ENCODE measurements around the gene UBTD1.
"Not testable (repeated sequence)": the region's sequence is repeated elsewhere in the genome, so short reads cannot be mapped to it uniquely, and the experiment has no call there.

UBTD1 gene

DNA sequence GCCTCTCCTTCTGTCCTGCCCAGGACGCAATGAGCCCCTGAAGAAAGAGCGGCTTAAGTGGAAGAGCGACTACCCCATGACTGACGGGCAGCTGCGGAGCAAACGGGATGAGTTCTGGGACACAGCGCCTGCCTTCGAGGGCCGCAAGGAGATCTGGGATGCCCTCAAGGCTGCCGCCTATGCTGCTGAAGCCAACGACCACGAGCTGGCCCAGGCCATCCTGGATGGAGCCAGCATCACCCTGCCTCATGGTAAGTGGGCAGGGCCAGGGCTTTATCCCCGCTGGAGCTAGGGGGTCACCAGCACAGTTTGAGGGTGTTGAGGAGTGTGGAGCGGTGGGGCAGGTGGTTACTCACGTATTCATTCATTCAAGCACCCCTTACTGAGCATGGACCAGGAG lies 69.2 kb downstream of the UBTD1 start:
- DNase-seq = no peak

DNA sequence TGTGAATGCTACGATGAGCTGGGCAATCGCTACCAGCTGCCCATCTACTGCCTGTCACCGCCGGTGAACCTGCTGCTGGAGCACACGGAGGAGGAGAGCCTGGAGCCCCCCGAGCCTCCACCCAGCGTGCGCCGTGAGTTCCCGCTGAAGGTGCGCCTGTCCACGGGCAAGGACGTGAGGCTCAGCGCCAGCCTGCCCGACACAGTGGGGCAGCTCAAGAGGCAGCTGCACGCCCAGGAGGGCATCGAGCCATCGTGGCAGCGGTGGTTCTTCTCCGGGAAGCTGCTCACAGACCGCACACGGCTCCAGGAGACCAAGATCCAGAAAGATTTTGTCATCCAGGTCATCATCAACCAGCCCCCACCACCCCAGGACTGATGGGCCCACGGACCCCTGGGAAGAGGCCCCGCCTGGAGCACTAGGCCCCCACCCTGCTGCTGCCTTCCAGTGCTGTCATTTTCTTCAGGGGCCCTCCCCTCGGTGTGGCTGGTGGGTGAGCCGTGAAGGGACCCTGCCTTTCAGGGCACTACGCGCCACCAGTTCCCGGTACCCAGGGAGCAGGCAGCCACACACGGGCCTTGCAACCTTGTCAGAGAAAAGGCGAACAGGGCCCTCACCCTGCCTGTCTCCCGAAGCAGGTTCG lies 71.5 kb downstream of the UBTD1 start:
- DNase-seq = no peak

DNA sequence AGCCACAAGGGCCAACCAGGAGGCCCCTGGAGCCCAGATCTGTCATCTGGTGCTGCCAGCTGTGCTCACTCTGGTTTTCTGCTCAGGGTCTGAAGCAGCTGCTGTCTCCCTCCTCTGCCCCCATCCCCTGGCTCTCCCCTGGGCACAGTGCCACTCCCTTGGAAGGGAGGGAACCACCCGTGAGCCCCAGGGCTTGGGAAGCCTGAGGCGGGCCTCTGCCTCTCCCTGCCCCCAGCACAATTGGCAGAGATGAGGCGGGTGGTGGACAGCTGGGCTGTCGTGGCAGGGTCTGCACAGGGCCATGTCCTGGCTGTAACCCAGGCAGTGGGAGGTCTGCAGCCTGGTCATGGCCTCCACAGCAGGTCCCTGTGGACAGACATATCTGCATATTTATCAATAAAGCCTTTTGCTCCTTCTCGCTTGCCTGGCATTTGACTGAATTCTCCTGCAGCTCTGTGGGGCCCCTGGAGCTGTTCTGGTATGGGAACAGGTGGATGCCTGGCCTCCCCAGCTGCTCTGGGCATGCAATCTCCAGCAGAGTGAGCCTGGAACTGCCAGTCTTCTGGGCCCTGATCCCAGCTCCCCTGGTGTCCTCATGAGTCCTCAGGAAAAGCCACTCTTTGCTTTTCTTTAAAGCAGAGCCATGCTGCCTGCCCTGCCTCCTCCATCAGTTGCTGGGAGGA lies 72.2 kb downstream of the UBTD1 start:
- no peak for DNase-seq

DNA sequence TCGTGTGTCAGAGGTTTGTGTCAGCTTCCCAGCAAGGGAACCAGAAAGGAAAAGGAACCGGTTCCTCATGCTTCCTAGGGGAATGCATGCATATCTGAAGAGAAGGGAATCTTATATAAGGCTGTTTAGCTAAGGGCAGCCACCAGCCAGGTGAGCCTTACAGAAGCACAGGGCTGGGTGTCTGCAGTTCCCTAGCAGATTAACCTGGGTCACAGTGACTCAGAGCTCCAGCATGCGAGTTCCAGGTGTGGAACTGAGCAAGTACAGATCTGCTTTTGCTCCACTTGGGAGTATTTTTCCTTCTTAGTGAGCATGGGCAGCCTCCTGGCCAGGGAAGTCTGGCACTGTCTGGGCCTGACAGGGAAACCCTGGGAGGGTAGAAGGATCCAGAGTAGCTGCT lies 72.9 kb downstream of the UBTD1 start:
- DNase-seq = no peak

DNA sequence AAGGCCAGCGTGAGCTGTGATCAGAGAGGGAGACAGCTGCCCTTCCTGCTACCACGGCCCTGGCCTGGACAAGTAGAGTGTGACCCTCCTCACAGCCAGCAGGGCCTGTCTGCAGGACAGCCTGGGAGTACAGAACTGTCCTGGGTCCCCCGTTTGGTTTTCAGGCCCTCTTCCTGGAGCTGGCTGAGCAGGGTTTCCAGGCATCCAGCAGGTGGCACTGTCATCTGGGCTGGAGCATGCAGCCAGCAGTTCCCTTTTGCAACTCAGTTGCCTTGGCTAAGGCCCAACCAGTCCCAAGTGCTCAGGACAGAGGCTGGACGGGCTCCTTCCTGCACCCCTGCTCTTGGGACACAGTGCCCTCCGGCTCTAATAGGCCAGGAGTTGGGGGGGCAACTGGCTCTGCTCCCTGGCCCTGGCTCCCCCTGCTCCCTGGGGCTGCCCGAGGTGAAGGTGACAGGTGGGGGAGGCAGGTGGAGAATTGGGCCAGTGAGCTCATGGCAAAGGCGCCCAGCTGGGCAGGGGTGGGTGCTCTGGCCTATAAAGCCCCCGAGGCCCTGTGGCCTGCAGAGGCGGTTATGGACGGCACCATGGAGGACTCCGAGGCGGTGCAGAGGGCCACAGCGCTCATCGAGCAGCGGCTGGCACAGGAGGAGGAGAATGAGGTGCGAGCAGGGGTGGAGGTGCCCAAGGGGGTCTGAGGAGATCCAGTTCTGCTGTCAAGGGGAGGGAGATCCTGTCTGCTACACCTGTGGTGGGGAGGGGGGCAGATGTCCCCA lies 73.7 kb downstream of the UBTD1 start, which contains the start of gene ANKRD2:
Gene ANKRD2 (plus strand): TSS at position 566 of the 776 bp plus-strand sequence. CDS start 10 bp downstream, at position 576.
- DNase-seq = peak; percentile 46

DNA sequence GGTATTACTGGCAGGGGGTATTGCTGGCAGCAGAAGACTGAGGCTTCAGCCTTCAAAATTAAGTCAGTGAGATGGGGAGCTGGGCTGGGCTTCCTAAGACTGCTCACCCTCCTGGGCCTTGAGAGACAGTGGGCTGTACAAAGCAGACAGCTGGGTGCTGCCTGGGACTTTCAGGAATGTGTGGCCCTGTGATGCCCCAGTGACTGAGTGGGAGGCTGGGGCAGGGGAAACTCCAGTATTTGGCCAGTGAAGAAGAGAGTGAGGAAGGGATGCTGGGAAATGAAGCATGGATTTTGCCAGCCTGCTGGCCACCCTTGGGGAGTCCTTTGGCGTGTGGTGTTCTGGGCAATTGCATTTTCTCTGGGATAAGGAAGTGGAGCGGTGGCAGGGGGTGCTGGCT lies 74.3 kb downstream of the UBTD1 start:
- no peak for DNase-seq

DNA sequence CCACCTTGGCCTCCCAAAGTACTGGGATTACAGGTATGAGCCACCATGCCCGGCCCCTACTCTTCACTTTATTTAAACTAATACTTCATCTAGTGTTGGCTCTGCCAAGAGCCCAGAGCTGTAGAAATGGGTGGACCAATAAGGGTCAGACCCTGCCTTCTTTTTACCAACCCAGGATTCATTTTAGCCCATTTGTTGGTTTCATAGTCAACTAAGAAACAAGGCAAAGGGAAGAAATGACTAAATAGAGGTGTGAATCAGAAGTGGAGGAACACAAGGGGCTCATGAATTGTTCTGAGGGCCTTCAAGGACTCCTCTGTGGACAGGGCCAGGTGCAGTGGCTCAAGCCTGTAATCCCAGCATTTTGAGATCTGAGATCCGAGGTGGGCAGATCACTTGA lies 74.9 kb downstream of the UBTD1 start:
- no peak for DNase-seq

DNA sequence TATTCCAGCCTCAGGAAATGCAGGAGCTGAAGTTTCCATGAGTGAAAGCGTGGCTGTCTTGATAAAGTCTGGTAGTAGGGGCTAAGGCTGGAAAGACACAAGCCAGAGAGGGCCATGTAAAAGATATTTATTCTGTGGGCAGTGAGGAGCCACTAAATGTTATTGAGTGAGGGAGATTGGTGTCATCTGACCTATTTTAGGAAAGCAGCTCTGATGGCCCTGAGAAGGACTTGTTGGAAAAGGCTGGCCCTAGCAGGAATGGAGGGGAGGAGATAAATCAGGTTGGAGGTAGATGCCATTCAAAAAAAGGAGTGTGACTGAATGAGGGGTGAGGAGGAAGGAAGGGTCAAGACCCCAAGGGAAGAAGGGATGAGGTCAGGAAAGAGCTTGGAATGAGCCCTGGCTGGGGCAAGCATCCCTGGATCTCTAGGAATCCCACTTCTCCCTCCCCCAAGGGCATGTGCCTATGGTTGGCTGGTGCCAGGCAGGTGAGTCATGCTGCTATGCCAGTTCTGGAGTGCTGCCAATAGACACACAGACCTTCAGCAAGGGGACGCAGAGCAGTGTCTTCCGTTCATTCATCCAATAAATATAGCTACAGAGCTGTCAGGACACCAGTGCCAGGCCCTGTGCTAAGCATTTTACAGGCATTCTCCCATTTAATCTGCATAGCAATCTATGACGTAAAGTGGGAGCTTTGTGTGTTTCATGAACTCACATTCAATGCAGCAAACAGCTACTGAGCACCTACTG lies 75.8 kb downstream of the UBTD1 start:
- DNase-seq = no peak

DNA sequence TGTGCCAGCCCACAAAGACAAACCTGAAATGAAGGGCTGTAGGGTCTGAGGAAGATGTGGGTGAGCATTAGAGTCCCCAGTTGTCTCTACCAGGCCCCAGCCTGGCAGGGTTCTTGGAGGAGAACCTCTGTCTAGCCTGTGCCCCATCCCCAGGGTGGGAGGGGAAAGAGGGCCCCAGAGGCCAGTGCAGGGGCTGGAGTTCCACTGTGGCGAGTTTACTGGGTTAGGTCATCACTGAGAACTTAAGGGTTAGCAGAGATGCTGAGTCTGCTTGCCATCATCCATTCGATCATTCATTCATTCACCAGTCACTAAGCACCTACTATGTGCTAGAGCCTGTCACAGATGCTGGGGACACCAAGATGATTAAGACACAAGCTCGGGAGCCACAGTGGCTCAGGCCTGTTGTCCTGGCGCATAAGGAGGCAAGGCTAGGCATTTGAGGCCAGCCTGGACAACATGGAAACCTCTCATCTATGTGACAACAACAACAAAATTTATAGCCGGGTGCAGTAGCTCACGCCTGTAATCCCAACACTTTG lies 76.5 kb downstream of the UBTD1 start:
- no peak for DNase-seq

DNA sequence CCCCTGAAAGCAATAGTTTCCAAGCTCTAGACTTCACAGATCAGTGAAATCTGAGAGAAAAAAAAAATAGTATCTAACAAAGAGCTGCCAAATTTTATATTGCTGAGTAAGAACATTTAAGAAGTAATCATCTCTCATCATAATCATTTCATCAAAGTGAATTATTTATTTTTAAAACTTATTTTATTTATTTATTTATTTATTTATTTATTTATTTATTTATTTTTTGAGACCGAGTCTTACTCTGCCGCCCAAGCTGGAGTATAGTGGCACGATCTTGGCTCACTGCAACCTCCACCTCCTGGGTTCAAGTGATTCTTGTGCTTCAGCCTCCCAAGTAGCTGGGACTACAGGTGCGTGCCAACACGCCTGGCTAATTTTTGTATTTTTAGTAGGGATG lies 77.8 kb downstream of the UBTD1 start:
- DNase-seq = not testable (repeated sequence)

DNA sequence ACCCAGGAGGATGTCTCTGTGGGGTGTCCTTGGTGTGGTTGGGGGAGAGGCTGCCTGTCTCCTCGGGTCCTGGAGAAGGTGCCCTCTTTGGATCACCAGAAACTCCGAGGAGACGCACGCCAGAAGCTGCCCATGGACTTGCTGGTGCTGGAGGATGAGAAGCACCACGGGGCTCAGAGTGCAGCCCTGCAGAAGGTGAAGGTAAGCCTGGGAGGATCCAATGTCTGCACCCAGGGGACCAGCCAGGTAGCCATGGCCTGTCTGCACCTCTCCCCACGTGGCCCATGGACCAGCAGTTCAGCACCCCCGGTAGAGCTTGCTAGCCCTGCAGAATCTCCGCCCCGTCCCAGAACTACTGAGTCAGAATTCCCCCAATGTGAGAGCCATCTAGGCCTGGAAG lies 79.0 kb downstream of the UBTD1 start:
- no peak for DNase-seq

DNA sequence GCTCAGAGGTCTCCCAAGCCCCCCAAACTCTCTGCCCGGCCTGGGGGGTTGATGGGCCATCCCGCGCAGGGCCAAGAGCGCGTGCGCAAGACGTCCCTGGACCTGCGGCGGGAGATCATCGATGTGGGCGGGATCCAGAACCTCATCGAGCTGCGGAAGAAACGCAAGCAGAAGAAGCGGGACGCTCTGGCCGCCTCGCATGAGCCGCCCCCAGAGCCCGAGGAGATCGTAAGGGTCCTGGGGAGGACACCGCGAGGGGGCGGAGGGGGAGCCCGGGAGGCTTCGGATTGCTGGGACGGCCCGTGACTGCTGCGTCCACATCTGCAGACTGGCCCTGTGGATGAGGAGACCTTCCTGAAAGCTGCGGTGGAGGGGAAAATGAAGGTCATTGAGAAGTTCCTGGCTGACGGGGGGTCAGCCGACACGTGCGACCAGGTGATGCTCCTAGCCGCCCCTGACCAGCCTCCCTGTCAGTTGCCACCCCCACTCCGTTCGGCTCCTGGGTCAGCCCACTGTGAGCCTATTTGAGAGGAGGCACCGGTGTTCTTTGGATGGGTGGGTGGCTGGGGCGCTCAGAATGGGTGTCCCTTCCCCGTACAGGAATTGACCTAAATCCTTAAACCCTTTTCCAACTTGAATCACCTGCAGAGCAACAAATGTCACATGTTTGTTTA lies 79.6 kb downstream of the UBTD1 start:
- DNase-seq = no peak

DNA sequence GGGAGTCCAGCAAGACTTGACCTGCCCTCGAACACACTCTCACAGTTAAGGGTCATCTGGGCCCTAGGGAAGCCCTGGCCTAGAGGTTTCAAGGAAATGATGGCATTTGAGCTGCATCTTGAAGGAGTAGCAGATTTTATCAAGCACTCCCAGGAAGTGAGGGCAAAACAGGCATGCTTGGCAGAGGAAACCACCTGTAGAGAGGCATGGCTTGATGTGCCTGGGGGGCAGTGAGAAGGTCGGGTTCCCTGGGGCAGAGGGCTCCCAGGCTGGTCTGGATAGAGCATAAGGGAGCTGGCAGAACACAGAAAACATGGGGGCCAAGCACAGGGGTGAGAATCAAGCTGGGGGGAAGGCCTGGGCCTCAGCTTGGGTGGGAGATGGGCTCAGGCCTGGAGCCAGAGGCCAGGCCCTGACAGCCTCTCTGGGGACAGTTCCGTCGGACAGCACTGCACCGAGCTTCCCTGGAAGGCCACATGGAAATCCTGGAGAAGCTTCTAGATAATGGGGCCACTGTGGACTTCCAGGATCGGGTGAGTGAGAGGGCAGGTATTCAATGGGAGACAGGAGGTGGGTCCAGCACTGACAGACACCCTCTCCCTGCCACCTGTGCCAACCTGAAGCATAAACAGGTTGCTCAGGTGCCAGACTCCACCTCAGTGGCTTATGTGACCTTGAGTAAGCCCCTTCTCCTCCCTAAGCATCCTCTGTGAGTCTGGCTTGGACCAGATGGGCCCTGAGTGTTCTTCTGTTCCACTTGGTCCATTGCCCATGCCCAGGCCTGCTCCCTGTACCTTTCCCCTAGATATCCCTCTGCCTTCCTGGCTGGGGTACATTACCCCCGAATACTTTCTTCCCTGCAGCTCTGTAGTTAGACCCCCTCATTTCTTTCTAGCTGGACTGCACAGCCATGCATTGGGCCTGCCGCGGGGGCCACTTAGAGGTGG lies 82.0 kb downstream of the UBTD1 start:
- DNase-seq = no peak

DNA sequence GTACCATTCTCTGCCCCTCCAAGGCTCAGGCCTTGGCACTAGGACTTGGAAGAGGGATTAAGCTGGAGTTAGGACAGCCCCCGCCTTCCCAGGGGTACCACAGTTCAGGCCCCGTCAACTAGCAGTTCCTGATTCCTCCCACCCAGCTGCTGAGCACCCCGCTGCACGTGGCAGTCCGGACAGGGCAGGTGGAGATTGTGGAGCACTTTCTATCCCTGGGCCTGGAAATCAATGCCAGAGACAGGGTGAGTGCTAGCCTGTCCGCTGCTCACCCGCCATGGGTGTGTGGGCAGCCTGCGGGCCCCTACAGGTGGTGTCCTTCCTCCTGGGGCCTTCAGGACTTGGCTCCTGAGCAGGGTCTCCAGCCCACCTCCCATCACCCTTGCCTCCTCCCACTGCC lies 83.4 kb downstream of the UBTD1 start:
- DNase-seq = no peak

DNA sequence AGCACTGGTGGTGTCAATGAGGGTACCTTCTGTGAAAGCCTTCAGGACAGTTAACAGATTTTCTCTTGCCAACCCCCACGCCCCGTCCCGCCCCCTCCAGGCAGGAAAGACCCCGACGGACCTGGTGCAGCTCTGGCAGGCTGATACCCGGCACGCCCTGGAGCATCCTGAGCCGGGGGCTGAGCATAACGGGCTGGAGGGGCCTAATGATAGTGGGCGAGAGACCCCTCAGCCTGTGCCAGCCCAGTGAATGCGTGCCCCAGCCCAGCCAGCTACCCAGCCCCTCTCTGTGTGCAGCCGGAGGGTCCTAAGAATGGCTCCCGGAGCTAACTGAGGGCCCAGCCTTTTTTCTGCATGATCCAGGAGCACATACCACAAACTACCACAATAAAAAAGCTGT lies 84.8 kb downstream of the UBTD1 start:
- no peak for DNase-seq

DNA sequence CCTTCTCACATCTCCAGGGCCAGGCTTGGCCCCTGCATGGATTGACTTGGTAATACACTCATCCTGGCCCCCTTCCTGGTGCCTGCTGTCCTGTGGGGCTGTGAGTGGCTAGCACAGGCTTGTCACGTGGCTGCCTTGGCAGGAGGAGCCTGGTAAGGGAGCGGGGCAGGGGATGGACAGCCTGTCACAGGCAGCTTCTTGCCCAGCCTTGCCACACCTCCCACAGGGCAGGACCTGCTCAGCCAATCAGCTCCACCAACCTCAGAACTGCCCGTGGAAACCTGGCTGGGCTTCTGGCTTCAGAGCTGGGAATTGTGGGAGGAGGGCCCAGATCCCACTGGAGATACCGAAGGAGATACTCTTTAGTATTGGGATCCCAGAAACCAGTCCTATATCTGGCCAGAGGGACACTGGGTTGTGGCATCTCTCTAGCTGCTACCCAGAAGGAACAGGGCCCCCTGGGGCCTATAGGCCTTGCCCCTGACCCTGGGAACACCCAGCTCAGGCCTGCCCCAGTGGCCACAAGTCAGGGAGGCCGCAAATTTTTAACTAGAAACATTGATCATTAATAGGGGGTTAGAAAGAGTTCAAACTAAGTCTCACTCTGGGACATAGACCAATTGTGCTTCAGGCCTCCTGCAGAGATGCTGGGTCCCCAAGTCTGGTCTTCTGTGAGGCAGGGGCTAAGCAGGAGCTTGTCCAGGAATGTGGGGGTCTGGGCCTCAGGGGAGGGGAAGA lies 85.5 kb downstream of the UBTD1 start, which contains the start of gene HOGA1:
Gene HOGA1 (plus strand): TSS at position 330 of the 738 bp plus-strand sequence. CDS start 315 bp downstream, at position 645.
- no peak for DNase-seq

DNA sequence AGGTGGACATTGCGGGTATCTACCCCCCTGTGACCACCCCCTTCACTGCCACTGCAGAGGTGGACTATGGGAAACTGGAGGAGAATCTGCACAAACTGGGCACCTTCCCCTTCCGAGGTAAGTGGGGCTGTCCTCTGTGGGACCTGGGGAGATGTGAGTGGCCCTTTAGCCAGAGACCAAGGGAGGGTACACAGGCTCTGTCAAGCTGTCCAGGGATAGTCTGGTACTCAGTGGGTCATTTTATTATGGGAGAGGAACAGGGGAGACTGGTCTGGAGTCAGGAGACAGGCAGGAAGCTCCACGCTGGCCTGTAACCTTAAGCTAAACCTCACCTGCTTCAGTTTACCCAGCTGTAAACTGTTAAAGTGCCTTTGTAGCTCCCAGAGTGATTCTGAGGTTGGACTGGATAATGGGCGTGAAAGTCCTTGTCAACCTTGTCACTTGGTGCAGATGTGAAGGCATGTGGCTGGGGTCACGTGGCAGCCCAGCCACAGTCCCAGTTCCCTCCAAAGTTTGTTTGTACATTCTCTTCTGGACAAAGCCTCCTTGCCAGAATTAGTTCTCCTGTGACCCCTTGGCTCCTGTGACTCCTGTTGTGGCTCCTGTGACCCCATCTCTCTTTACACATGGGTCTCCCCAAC lies 86.2 kb downstream of the UBTD1 start:
- no peak for DNase-seq

DNA sequence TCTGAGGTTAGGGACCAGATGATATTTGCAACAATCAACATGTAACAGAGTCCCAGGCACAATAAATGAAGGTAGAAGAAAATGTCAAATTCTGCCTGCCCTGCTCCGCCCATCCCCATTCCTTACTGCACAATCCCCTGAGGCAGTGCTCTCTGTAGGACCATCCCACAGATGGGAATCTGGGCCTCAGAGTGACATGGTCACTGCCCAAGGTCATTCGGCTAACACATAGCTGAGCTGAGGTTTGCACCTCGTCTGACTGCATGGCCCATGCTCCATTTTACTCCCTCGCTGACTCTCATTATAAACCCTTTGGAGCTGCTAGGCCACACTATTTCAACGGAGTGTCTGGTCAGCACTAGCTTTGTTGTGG lies 86.7 kb downstream of the UBTD1 start:
- DNase-seq = no peak

DNA sequence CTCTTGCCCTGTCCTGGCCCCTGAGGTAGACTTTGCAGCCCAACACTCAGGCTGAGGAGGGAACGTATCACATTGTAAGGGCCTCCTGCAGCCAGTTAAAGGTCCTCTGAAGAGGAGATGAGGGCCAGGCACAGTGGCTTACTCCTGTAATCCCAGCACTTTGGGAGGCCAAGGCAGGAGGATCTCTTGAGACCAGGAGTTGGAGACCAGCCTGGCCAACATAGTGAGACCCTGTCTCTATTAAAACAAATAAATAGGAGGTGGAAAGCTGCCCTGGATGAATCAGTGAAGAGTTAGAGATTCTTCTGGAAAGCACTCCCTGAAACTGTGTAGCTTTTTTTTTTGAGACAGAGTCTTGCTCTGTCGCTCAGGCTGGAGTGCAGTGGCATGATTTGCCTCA lies 88.5 kb downstream of the UBTD1 start:
- DNase-seq = no peak

DNA sequence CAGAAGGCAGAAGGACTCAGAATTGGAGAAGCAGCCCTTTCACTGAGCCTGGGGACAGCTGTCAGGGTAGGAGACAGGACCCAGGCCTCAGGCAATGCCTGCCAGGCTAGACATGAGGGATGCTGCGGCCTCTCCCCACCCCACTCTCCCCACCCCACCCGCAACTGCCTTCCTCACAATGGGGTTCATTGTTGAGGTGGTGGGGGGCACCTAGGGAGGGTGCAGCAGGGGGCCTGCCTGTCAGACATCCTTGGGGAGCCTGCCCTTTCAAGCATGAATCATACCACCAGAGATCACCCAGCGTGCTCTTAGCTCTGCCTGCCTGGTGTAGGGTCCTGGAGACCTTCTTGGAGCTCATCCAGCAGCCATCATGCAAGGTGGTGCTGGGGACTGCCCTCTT lies 90.8 kb downstream of the UBTD1 start, which contains the start of gene C10orf62:
Gene C10orf62 (plus strand): TSS at position 243 of the 400 bp plus-strand sequence. CDS start 177 bp downstream, outside the sequence.
- no peak for DNase-seq
